ENCODE measurements around the gene SPINK5. TPM values are rescaled to one million over a fixed set of nuclear protein-coding genes. Genes with fewer than 3 reads are reported as not detected.

Gene SPINK5
- polyA plus RNA-seq, 3 donors = not detected

- intact Hi-C loops (cut with micrococcal nuclease) = no loop called here
- no CpG with 5 or more reads among the region's 2 CpGs for WGBS (ENCODE audit: insufficient coverage)
- H3K4me1 ChIP-seq (ENCODE audit: control insufficient read depth in 1 of 2, insufficient read depth in 2 of 2, low read length in 2 of 2) = no peaks in the 10 kb centered on the region
- no peaks in the 10 kb centered on the region for H3K36me3 Mint-ChIP-seq
- no peak overlapping the region for H3K4me3 Mint-ChIP-seq
- H3K4me1 Mint-ChIP-seq = no peaks in the 10 kb centered on the region
- no peak overlapping the region for H3K4me2 ChIP-seq (replicated peaks; ENCODE audit: extremely low read depth, low read length, poor library complexity, severe bottlenecking)
- H3K4me3 ChIP-seq (replicated peaks in 1 of 3; ENCODE audit: low read depth in 2 of 3, low read length in 3 of 3) = no peak overlapping the region
- H2AFZ ChIP-seq (ENCODE audit: insufficient read depth, low read depth, low read length, poor library complexity, severe bottlenecking) = no peak overlapping the region
- no peaks in the 10 kb centered on the region for H3K27me3 ChIP-seq (ENCODE audit: control insufficient read depth in 2 of 2, insufficient read depth in 2 of 2, low read length in 2 of 2)
- no peaks in the 10 kb centered on the region for H3K79me2 ChIP-seq (ENCODE audit: insufficient read depth, low read length)
- no peak overlapping the region for H3K27ac Mint-ChIP-seq
- H4K20me1 ChIP-seq (ENCODE audit: insufficient read depth, low read length) = no peaks in the 10 kb centered on the region
- H3K9me3 ChIP-seq (replicated peaks in 1 of 2; ENCODE audit: control insufficient read depth in 1 of 2, insufficient read depth in 1 of 2, low read length in 2 of 2) = no peaks in the 10 kb centered on the region
- H3K9ac ChIP-seq (ENCODE audit: insufficient read depth, low read length, poor library complexity, severe bottlenecking) = no peak overlapping the region
- TF ChIP-seq, protein P1, sequence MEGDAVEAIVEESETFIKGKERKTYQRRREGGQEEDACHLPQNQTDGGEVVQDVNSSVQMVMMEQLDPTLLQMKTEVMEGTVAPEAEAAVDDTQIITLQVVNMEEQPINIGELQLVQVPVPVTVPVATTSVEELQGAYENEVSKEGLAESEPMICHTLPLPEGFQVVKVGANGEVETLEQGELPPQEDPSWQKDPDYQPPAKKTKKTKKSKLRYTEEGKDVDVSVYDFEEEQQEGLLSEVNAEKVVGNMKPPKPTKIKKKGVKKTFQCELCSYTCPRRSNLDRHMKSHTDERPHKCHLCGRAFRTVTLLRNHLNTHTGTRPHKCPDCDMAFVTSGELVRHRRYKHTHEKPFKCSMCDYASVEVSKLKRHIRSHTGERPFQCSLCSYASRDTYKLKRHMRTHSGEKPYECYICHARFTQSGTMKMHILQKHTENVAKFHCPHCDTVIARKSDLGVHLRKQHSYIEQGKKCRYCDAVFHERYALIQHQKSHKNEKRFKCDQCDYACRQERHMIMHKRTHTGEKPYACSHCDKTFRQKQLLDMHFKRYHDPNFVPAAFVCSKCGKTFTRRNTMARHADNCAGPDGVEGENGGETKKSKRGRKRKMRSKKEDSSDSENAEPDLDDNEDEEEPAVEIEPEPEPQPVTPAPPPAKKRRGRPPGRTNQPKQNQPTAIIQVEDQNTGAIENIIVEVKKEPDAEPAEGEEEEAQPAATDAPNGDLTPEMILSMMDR (IDR thresholded peaks at IDR 0.05) = no peak
- peaks cover 0 to 5% (median 3%) of the 10 kb centered on the region in 3 donors for H3K27me3 Mint-ChIP-seq (ENCODE audit: low read depth in 3 of 3)
- no peak for DNase-seq
- H3K9me3 Mint-ChIP-seq = peaks cover 0 to 10% (median 2%) of the 10 kb centered on the region in 7 donors
- H3K36me3 ChIP-seq (replicated peaks in 1 of 2; ENCODE audit: control insufficient read depth in 1 of 2, insufficient read depth in 2 of 2, low read length in 2 of 2) = no peaks in the 10 kb centered on the region
- H3K27ac ChIP-seq (ENCODE audit: low read depth in 1 of 2, low read length in 2 of 2) = no peak overlapping the region
Measured at GRCh38 chr5:148151872-148152271, 88.1 kb downstream of the SPINK5 start.

GRCh38 chr5:148152781-148153180 lies 89.0 kb downstream of the SPINK5 start:
- no peaks in the 10 kb centered on the region for H3K4me1 Mint-ChIP-seq
- H2AFZ ChIP-seq (ENCODE audit: insufficient read depth, low read depth, low read length, poor library complexity, severe bottlenecking) = no peak overlapping the region

More at GRCh38 chr5:148152781-148153180, 89.0 kb downstream of the SPINK5 start:
- Histone ChIP-seq H3K4me3 (replicated peaks in 1 of 3; ENCODE audit: low read depth in 2 of 3, low read length in 3 of 3) (no peak overlapping the region), H4K20me1 (ENCODE audit: insufficient read depth, low read length) (no peaks in the 10 kb centered on the region), H3K36me3 (replicated peaks in 1 of 2; ENCODE audit: control insufficient read depth in 1 of 2, insufficient read depth in 2 of 2, low read length in 2 of 2) (no peaks in the 10 kb centered on the region), H3K4me1 (ENCODE audit: control insufficient read depth in 1 of 2, insufficient read depth in 2 of 2, low read length in 2 of 2) (no peaks in the 10 kb centered on the region), H3K27ac (ENCODE audit: low read depth in 1 of 2, low read length in 2 of 2) (no peak overlapping the region), H3K9me3 (replicated peaks in 1 of 2; ENCODE audit: control insufficient read depth in 1 of 2, insufficient read depth in 1 of 2, low read length in 2 of 2) (no peaks in the 10 kb centered on the region), H3K4me2 (replicated peaks; ENCODE audit: extremely low read depth, low read length, poor library complexity, severe bottlenecking) (no peak overlapping the region), H3K27me3 (ENCODE audit: control insufficient read depth in 2 of 2, insufficient read depth in 2 of 2, low read length in 2 of 2) (no peaks in the 10 kb centered on the region), H3K9ac (ENCODE audit: insufficient read depth, low read length, poor library complexity, severe bottlenecking) (no peak overlapping the region), H3K79me2 (ENCODE audit: insufficient read depth, low read length) (no peaks in the 10 kb centered on the region)
- Mint-ChIP-seq H3K27me3 (ENCODE audit: low read depth in 3 of 3) (peaks cover 0 to 5% (median 3%) of the 10 kb centered on the region in 3 donors), H3K27ac (no peak overlapping the region), H3K4me3 (no peak overlapping the region), H3K9me3 (peaks cover 0 to 10% (median 2%) of the 10 kb centered on the region in 7 donors), H3K36me3 (no peaks in the 10 kb centered on the region)
- no peak for DNase-seq
- TF ChIP-seq, protein P1 (IDR thresholded peaks at IDR 0.05) = no peak
- intact Hi-C loops (cut with micrococcal nuclease) = no loop called here
